ENCODE data around the gene CAMKMT.

DNA sequence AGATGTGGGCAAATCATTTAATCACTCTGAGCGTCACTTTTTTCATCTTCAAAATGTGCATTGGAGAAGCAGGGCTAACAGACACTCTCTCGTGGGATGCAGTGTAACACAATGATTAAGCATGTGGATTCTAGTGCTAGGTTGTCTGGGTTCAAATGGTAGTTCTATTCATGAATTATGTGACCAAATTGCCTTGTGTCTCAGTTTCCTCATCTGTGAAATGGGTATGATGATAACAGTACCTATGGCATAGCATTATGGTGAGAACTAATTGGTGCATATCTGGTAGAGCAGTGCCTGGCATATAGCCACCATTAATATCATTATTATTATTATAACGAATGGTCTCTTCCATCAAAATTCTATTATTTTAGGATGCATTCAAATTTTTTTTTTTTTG, 437.4 kb downstream of the CAMKMT start:
- no peak for TF ChIP-seq CTCF (IDR thresholded peaks at IDR 0.05; ENCODE audit: insufficient read depth, low read length, poor library complexity, severe bottlenecking)
- no peak for TF ChIP-seq EZH2phosphoT487 (conservative IDR thresholded peaks at IDR 0.05; ENCODE audit: low read length)
